ENCODE data around the gene UBE3B.

DNA sequence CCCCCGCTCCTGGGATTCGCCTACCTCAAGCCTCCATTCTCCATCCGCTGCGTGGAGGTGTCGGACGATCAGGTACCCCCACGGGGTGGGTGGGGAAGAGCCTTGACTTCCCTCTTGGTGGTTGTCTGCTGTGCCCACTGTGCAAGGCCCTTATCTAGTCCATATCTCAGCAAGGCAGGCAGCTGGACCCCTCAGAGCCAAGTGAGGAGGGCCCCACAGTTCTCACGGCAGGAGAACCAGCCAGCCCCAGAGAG is 56.0 kb downstream of the UBE3B start:
- TF ChIP-seq, protein P1, sequence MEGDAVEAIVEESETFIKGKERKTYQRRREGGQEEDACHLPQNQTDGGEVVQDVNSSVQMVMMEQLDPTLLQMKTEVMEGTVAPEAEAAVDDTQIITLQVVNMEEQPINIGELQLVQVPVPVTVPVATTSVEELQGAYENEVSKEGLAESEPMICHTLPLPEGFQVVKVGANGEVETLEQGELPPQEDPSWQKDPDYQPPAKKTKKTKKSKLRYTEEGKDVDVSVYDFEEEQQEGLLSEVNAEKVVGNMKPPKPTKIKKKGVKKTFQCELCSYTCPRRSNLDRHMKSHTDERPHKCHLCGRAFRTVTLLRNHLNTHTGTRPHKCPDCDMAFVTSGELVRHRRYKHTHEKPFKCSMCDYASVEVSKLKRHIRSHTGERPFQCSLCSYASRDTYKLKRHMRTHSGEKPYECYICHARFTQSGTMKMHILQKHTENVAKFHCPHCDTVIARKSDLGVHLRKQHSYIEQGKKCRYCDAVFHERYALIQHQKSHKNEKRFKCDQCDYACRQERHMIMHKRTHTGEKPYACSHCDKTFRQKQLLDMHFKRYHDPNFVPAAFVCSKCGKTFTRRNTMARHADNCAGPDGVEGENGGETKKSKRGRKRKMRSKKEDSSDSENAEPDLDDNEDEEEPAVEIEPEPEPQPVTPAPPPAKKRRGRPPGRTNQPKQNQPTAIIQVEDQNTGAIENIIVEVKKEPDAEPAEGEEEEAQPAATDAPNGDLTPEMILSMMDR (IDR thresholded peaks at IDR 0.05; ENCODE audit: low read depth, low read length, poor library complexity, severe bottlenecking) = no peak
- no peak for TF ChIP-seq EZH2phosphoT487 (IDR thresholded peaks at IDR 0.05; ENCODE audit: borderline replicate concordance, low read length)

Data from DOHH2 (cell line).